H1 (cell line): Measurements from ENCODE around the gene RIT2.

Experiments
- BRCA1 ChIP-seq: IDR thresholded peaks from 2 replicates; pipeline ENCODE4 v1.6.1; 2012; ENCODE audit warnings: low read depth, low read length, improper control_type of control experiment
- CREB1 ChIP-seq: IDR thresholded peaks from 2 replicates; pipeline ENCODE4 v1.6.1; 2012; ENCODE audit warnings: inconsistent platforms
- MAX ChIP-seq: IDR thresholded peaks from 2 replicates; pipeline ENCODE4 v1.6.1; 2012; ENCODE audit warnings: inconsistent platforms
- POLR2A ChIP-seq, 2 experiments: IDR thresholded peaks; 1 replicate in 1 of 2; 2 replicates in 1 of 2; pipeline ENCODE4 v1.6.1; 2011; ENCODE audit warnings: low read depth in 2 of 2, low read length in 2 of 2, mild to moderate bottlenecking in 2 of 2; ENCODE audit errors: control extremely low read depth in 1 of 2
- POLR2AphosphoS5 ChIP-seq: IDR thresholded peaks from 2 replicates; pipeline ENCODE4 v1.6.1; 2011; ENCODE audit warnings: low read depth, low read length
- RAD21 ChIP-seq, 2 experiments: IDR thresholded peaks in 1 of 2; conservative IDR thresholded peaks in 1 of 2; 2 replicates each; pipeline ENCODE4 v1.6.1; 2011; ENCODE audit warnings: low read depth in 2 of 2, low read length in 2 of 2, improper control_type of control experiment in 1 of 2, inconsistent platforms in 1 of 2, mild to moderate bottlenecking in 1 of 2, moderate library complexity in 1 of 2
- SIRT6 ChIP-seq: IDR thresholded peaks from one replicate; pipeline ENCODE4 v1.7.1; 2012; ENCODE audit warnings: low read length, inconsistent platforms
- SIX5 ChIP-seq: IDR thresholded peaks from 2 replicates; pipeline ENCODE4 v1.6.1; 2011; ENCODE audit warnings: mild to moderate bottlenecking, low read depth, low read length
- SUZ12 ChIP-seq: fragments of 200-600 bp; sonication (generic); IDR thresholded peaks from 2 replicates; pipeline ENCODE4 v1.6.1; 2012; ENCODE audit warnings: mild to moderate bottlenecking, inconsistent platforms, low read length, moderate library complexity, mixed read lengths
- TAF7 ChIP-seq: optimal IDR thresholded peaks from 2 replicates; pipeline ENCODE3; 2011; ENCODE audit warnings: low read depth, mild to moderate bottlenecking, inconsistent platforms, low read length, moderate library complexity, borderline replicate concordance
- TCF12 ChIP-seq: IDR thresholded peaks from 2 replicates; pipeline ENCODE4 v1.6.1; 2011; ENCODE audit warnings: low read depth, mild to moderate bottlenecking, low read length
- YY1 ChIP-seq: IDR thresholded peaks from 2 replicates; pipeline ENCODE4 v1.6.1; 2011; ENCODE audit warnings: low read depth, mild to moderate bottlenecking, low read length
- ZNF274 ChIP-seq: IDR thresholded peaks from 2 replicates; pipeline ENCODE4 v1.7.0; 2012; ENCODE audit warnings: low read length, borderline replicate concordance; ENCODE audit errors: extremely low read depth
- TF ChIP-seq, protein P1 (sequence below), 3 experiments: IDR thresholded peaks; 1 replicate in 2 of 3; 2 replicates in 1 of 3; pipeline versions ENCODE4 v1.5.1 to v1.6.1; 2011; ENCODE audit warnings: low read length in 3 of 3, mild to moderate bottlenecking in 3 of 3, inconsistent platforms in 2 of 3, low read depth in 1 of 3, moderate library complexity in 1 of 3; ENCODE audit not compliant: insufficient read depth in 1 of 3; ENCODE audit errors: control extremely low read depth in 1 of 3

DNA sequence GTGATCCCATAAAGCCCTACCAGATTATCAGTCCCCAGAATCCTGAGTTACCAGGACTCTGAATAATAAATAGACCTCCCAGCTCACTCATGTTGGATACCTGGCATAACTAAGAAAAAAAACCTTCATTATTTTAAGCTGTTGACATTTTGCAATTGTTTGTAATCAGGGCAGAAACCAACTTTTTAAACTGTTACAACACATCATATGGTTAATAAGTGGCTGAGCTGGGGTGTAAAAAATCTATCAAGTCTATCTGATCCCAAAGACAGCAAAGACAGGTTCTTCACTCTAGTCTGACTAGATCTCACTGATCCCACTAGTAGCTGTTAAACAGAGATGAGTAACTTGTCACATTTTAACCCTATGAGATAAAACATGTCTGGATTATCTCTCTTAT is 370.3 kb downstream of the RIT2 start:
- TF ChIP-seq POLR2A (IDR thresholded peaks at IDR 0.05; ENCODE audit: control extremely low read depth in 1 of 2, low read depth in 2 of 2, low read length in 2 of 2) = no peak
- no peak for TF ChIP-seq SIX5
- TF ChIP-seq CREB1 = no peak
- no peak for TF ChIP-seq YY1
- TF ChIP-seq RAD21 (IDR thresholded peaks at IDR 0.05 in 1 of 2, conservative IDR thresholded peaks at IDR 0.05 in 1 of 2; ENCODE audit: low read depth in 2 of 2, low read length in 2 of 2) = no peak
- no peak for TF ChIP-seq POLR2AphosphoS5
- TF ChIP-seq TAF7 = no peak
- TF ChIP-seq MAX = no peak
- TF ChIP-seq, protein P1, sequence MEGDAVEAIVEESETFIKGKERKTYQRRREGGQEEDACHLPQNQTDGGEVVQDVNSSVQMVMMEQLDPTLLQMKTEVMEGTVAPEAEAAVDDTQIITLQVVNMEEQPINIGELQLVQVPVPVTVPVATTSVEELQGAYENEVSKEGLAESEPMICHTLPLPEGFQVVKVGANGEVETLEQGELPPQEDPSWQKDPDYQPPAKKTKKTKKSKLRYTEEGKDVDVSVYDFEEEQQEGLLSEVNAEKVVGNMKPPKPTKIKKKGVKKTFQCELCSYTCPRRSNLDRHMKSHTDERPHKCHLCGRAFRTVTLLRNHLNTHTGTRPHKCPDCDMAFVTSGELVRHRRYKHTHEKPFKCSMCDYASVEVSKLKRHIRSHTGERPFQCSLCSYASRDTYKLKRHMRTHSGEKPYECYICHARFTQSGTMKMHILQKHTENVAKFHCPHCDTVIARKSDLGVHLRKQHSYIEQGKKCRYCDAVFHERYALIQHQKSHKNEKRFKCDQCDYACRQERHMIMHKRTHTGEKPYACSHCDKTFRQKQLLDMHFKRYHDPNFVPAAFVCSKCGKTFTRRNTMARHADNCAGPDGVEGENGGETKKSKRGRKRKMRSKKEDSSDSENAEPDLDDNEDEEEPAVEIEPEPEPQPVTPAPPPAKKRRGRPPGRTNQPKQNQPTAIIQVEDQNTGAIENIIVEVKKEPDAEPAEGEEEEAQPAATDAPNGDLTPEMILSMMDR (IDR thresholded peaks at IDR 0.05; ENCODE audit: control extremely low read depth in 1 of 3, insufficient read depth in 1 of 3, low read depth in 1 of 3, low read length in 3 of 3) = no peak
- TF ChIP-seq TCF12 = no peak
- TF ChIP-seq ZNF274 = no peak
- TF ChIP-seq BRCA1 = no peak
- no peak for TF ChIP-seq SUZ12
- TF ChIP-seq SIRT6 = no peak
